ENCODE data around the gene PACRG.
A peak's percentile ranks its signal among the peaks of the same experiment; 100 is the strongest.
"Not testable (repeated sequence)": the region's sequence is repeated elsewhere in the genome, so short reads cannot be mapped to it uniquely, and the experiment has no call there.

Gene PACRG

DNA sequence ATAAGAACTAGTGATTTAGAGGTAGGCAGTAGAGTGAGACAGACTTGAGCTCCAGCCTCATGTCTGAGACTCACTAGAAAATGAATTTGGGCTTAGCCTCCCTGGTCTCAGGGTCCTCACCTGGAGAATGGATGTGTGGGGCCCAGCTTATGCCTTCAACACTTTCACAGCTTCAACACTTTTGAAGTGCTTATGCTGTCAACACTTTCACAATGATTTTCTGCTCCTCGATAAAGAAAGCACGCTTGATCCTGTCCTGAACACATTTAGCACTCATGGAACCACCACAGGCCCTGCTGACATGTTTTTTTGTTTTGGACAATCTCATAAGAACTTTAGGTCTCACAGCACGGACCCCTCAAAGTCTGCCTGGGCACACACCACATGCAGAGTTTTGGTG, 229.3 kb downstream of the PACRG start:
- no peak for DNase-seq

DNA sequence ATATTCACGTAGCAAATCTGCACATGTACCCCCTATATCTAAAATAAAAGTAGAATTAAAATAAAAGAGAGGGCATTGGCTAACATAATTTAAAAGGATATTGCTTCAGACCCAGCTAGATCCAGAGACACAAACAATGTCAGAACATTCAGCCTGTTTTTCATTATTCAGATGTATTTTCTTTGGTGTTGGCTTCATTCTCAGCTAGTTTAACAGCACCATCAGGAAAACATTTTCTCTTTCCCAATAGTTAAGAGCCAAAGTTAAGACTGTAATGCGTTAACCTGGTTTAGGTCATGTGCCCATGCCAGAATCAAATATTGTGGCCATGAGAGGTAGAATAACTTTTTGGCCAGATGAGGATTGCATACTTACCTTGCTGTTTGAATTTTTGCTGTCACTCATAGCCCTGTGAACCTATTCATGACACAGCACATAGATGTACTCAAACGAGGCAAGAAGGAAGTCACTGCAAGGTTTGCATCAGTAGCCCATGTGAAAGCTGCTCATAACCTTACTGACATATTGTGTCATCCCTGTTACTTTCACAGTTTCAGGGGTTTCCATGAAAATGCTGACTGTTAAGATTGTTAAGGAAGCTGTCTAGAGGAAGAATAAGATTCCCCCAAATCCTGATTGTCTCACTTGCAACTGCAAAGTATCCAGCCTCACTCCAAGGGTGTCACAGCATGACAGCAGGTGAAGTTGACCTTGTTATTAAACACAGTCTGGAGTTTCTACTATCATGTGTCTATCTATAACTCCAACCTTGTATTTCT, 233.1 kb downstream of the PACRG start:
- no peak for DNase-seq

DNA sequence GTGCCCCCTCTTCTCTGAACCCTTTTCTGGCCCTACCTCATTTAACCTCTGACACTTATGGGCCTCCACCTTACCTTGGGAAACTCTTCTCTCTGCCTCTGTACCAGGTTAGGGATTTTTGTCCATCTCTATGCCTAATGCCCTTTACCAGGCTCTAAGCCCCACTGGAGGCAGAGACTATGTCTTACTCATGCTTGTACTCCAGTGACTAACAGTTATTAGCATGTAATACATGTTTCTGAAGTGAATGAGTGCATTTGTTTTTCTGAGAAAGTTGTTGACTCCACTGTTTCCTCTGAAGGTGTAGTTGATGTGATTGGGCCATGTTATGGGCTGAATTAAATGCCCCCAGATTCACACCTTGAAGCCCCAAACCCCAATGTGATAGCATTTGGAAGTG, 234.3 kb downstream of the PACRG start:
- DNase-seq: no peak

DNA sequence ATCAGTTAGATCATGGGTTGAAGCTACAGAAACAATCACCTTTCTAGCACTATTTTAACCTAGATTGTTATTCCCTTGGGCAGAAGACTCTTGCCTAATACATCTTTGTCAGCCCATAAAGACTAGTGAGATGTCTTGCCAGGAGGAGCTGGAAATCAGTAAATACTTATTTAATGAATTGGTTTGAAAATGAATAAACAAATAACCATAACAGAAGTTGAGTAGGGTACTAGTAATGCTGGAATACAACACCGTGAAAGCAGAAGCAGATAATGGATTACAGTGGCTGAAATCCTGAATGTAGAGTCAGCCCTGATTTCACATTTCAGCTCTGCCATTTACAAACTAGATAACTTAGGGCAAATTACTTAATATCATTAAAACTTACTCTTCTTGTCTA, 236.1 kb downstream of the PACRG start:
- DNase-seq: no peak

DNA sequence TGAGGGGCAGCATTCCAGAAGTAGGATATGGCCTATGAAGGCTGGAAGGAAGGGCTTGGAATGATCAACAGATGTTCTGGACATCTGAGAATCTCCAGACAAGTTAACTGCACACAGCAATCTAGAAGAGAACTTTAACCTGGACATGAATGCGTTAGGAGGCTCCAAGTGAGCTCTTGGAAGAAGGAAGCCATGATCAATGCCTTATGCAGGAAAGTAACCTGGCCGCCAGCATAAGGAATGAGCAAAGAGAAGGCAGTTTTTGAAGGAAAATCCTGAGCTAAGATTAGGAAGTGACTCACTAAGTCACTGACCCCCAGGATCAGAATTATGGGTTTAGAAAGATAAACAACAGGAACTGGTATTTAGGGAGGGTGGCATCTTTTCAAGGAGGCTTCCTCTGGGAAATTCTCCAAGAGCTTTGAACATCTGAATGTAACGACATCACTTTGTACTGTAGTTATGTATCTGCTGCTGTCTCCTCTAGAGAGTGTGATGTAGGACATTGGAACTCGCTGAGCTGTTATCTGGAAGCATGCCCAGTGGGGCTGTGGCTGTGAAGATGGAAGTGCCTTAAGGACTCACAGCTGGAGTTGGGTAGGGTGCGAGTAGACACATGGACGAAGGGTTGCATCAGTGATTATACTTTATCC, 236.8 kb downstream of the PACRG start:
- DNase-seq: no peak

DNA sequence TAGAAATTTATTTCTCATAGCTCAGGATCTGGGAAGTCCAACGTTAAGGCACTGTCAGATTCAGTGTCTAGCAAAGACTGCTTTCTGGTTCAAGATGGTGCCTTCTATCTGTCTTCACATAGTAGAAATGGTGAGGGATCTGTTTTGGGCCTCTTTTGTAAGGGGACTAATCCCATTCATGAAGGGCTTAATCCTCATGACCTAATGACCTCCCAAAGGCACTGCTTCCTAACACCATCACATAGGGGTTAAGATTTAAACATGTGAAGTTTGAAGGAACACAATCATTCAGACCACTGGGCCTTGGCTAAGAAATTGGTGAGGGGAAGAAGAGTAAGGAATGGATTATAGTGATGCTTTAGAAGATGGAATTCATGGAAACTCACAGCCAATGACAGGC, 237.6 kb downstream of the PACRG start:
- no peak for DNase-seq

DNA sequence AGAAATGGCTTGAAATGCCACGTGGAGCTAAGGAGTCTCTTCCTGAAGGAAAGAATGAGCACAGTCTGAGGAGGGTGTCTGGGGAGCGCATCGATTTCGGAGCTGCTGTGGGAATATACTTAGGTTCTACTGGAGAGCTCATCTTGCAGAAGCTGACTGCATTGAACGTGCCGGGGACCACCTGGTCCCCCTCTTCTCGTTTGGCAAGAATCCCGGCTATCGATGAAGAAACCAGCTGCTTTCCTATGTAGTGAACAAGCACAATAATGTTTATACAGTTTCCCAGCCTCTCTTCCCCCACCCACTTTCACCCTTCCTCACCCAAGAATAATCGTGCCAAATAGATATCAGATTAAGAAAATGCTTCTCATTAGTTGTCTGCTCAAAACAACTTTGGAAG, 242.5 kb downstream of the PACRG start:
- no peak for DNase-seq

DNA sequence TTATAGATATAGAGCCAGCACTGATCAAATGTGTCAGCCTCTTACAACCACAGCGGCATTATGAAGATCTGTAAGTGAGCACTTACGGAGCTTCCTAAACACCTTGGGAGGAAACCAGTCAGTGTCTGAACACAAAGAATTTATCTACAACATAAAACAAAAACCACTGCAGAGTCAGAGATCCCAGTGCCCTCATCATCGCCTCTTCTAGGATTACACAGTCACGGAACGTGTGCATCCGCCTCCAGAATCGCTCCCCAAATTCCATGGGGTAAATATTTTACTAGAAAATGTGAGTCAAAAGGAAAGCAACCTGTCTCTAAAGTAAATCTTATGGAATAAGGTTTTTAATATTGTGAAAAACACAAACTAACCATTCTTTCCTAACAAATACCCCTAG, 243.6 kb downstream of the PACRG start:
- DNase-seq: no peak

DNA sequence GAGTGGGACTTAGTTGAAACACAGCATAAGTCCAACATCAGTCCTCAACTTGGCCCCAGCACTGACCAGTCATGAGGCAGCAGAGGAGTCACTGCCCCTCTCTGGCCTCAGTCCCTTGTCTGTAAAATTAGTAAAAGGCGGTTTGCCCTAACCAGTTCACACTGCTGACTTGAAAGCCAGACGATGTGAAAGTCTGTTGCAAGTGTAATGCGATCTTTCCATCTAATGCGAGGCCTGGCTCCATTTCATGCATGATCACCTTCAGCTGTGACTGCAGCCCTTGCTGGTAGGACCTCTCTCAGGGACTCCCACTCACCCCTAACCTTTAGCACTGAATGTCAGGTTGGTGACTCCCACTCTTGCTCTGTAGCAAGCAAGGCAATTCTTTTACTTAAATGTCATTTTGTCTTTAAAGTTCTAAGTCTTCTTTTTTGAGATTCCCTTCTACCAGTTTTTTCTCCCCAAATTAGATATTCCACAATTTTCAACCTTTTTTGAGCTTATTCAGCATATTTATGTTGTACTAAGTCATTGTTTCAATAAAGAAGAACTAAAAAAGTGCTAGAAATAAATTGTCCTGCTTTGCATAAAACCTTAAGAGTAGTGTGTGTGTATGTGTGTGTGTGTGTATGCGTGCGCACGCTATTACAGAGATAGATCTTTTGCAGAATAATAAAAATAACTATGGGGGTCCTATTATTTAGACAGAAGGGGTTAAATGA, 245.5 kb downstream of the PACRG start:
- DNase-seq: no peak

DNA sequence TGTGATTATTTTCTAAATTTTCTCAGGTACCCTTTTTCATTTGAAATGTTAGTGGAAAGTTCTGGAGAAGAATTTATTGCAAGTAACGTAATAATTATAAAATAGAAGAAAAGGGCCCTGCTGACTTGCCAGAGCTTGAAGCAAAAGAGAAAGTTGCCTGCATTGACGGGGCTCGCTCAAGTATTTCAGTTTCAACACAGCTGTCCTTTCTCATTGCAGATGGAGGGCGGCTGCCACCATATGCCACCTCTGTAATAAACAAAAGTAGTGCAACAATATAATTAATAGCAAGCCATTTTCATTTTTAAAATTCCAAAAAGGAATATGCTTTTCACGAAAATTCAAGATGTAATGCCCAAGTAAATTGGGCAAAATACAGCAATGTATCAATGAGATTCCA, 246.2 kb downstream of the PACRG start:
- DNase-seq: no peak

DNA sequence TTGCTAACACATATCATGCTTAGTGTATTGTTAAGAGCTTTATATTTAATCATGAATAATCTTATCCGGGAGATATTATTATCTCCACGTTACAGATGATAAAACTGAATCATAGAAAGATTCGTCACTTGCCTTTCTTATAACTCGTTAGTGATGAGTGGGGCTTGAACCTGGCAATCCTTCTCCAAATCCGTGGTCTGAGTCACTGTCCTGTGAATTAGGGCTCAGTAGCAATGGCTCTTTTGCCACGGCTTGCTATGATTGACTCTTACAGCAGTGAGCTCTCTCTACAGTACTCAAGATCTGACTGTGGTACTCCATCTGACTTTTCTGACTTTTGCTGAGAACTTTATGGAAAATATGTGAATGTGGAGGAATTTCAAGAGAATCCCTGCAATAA, 246.9 kb downstream of the PACRG start:
- no peak for DNase-seq

DNA sequence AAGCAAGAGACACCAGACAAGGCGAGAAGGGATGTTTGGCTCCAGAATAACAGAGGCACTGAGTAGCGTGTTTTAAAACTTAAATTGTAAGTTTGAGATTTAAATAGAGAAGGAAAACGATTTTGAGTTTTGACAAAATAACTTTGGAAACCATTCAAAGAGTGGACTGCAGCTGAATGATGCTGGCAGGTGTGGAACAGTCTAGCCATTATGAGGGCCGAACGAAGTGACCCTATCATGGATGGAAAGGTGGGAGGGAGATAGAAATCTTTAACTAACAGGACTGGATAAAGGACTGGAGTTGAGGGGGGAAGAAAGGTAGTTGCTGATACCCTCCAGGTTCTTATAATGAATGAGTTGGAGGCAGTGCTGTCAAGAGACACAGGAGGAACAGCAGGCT, 248.4 kb downstream of the PACRG start:
- no peak for DNase-seq

DNA sequence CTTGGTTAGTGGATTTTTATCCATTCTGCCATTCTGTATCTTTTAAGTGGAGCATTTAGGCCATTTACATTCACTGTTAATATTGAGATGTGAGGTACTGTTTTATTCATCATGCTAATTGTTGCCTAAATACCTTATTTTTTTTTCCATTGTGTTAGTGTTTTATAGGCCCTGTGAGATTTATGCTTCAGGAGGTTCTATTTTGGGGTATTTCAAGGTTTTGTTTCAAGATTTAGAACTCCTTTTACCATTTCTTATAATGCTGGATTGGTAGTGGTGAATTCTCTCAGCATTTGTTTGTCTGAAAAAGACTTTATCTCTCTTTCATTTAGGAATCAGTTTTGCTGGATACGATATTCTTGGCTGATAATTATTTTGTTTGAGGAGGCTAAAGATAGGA, 255.5 kb downstream of the PACRG start:
- DNase-seq: not testable (repeated sequence)

DNA sequence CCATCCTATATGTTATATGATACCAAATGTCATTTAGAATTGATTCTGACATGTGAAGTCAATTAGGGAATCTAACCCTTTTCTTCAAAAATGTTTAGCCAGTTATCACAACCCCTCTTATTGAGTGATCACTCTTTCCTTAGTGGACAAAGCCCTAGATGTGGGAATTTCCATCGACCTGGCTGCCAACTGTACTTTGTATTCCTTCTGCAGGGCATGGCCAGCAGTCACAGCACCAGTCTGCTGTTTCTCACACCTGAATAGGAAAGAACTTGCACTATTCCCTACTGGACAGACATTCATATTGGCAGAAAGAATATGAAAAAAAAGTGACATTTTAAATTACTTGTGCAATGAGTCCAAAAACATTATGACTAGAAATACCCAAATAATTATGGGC, 271.0 kb downstream of the PACRG start:
- DNase-seq: no peak

DNA sequence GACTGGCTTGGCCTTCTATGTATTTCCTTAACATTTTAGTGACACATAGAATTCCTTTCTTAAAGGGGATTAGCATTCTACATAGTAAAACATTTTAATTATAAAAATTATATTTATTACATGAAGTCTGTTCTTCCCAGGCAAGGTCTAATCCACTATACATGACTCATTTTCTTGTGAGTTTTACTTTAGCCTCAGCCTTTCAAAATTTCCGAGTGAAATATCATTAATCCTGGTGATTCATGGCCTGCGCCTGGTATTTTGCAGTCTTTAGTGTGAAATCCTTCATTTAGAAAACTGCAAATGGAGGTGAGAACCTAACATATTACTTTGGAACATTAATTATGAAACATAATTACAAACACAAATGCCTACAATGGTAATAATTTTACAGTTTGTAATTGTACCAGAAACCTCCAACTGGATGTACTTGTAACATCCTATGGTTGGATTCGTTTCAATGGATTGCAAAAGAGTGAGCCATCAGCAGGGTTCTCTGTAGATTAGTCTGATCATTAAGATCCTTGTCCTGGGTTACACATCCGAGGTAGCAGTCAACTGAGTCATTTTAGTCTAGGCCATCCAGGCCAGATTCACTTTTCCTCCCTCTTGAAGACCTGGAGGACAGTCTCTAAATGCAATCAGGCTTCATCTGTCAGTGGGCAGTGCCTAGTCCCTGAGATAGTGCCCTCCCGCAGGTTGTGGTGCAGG, 272.0 kb downstream of the PACRG start:
- no peak for DNase-seq

DNA sequence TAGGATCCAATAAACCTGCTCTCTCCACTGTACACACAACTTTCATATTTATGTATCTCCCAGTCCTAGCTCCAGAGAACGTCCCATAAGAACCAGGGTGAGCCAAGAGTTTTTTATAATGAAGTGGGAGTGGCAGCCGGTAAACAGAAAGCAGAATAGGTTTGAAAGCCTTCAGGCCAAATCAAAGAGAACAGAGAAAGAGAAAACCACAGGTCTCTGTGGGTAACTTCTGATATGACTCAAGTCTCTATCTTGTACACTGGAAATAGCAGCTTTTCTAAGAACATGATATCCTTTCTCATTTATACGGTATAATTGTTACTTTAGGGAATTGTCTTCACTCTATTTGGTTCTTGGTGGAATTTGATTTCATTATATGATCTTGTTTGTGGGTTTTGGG, 273.6 kb downstream of the PACRG start:
- DNase-seq: peak; percentile 51

DNA sequence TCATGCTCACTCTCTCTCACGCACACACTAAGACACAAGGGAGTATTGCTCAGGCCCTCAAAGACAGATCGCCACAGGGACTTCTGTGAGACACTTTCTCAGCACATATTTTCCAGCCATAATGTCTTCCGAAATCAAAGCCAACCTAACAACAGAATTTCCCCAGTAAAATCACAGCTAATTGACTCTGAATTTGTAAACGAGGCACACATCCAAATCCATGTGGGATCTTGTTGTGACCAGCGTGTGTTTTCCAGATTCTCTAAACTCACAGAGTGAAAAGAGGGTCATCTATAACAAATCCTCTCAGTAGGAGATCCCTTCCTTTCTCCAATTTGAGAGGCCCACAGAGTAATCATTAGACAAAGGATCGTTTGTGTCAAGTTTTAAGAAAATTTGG, 280.4 kb downstream of the PACRG start:
- no peak for DNase-seq

DNA sequence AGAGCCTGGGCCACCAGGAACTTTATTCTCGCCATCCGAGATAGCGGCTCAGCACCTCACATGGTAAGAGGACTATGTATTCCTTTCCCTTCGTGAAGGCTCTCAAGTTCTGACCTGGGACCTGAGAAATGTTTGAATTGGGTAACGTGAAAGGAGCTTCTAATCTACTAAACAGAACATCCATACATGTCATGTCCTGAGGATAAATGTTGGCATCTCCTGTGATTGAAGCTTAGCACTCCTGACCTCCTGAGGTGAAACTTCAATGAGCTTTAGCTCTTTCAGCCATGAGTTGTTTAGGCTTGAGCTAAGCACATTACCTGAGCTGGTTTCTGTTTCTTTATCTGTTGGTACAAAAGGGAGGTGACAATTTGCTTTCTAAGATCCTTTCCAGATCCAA, 280.9 kb downstream of the PACRG start:
- DNase-seq: no peak

DNA sequence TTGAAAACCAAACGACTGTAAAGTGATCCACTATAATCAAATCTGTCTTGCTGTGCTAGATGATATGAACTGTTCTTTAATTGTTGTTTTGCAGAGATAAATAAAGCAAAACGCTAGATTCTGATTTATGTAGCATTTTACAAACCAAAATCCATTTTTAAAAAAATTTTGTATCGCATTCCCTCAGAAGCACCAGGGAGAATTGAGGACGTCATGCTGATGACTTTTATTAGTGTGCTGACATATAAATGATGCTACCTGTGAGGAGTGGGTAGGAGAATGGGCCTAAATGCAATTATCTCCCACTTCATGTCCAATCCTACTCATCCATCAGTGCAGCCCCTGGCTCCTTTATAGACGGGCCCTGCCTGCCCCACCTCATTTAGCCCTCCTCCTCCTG, 282.4 kb downstream of the PACRG start:
- no peak for DNase-seq

DNA sequence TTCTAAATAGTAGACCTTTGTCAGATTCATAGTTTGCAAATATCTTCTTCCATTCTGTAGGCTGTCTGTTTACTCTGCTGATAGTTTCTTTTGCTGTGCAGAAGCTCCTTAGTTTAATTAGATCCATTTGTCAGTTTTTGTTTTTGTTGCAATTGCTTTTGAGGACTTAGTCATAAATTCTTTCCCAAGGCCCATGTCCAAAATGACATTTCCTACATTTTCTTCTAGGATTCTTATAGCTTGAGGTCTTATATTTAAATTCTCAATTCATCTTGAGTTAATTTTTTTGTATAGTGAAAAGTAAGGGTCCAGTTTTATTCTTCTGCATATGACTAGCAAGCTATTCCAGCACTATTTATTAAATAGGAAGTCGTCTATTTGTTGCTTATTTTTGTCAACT, 287.0 kb downstream of the PACRG start:
- no peak for DNase-seq

DNA sequence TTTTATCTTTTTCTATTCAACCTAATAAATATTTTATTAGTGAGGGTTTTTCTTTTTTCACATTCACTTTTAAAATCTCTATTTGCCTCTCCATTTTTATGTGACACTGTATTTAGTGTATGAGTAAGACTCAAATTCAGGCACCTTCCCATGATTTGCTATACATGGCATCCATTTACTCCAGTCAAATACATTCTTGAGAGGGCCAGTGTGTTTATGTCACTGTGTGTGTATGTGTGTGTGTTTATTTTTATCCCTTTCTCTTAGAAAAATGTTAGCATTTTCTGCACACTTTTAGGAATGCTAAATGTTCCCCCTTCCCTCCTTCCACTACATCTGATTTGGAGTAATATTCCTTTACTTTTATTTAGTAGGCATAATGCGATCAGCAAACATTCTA, 290.0 kb downstream of the PACRG start:
- DNase-seq: no peak

DNA sequence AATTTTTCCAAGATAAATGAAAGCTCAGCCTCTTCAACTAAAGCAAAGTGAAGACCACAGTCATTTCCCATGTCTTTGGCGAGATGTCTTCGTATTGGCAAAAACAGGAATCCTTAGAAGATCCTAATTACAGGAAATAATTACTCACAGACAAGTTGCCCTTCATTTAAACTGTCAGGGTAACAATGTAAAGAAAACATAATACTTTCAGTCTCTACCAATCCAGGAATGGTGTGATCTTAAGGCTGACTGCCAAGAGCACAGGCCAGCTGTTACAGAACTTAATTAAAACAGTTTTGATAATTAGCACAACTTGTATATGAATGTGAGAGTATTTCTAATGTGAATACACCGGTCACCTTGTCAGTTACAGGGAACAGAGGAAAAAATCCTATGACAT, 292.2 kb downstream of the PACRG start:
- no peak for DNase-seq

DNA sequence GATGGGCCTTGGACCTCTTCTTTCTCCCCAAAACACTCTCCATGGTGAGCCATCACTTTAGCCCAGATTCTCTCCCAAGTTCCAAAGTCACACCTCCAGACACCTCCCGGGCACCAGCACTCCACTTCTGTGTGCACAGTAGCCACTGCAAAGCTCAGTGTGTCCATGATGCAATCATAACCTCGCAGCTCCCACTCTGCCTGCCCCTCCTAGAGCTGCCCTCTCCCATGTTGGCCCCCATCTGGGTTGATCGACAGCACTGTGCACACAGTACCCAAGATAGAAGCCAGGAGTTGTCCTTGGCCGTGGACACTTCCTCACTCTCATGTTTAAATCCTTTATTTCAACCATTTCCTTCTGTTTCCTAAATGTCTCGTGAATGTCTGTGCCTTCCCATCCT, 293.3 kb downstream of the PACRG start:
- DNase-seq: no peak

DNA sequence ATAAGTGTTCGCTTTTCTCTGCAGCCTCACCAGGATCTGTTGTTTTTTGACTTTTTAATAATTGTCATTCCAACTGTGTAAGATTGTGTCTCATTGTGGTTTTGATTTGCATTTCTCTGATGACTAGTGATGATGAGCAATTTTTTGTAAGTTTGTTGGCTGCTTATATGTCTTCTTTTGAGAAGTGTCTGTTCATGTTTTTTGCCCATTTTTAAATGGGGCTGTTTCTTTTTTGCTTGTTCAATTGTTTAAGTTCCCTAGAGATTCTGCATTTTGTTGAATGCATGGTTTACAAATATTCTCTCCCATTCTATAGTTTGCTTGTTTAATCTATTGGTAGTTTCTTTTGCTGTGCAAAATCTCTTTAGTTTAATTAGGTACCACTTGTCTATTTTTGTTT, 295.9 kb downstream of the PACRG start:
- no peak for DNase-seq

Data from activated CD4-positive, alpha-beta T cell treated with anti-CD3 and anti-CD28 coated beads, Interleukin-2, amount 50 U/mL, for 16 hours (primary cell).